A549 (cell line): ENCODE results near the gene ZIK1. TPM values are rescaled to one million over a fixed set of nuclear protein-coding genes. Genes with fewer than 3 reads are reported as not detected.

ENCODE experiments used
- ATAC-seq, 2 experiments: fragments of 200-7000 bp in 1 of 2; fragments of >200 bp in 1 of 2; cut with Nextera tagmentation in 1 of 2; cut with Tn5 transposase in 1 of 2; 3 replicates each; pipeline versions ENCODE4 v1.8.0 to v1.9.1; 2018 to 2020; ENCODE audit warnings: mild to moderate bottlenecking in 1 of 2, moderate library complexity in 1 of 2
- CTCF ChIA-PET: fragments of 300-600 bp; sonication (Branson Sonifier 250); formaldehyde crosslinking; extraction: SDS; loops from one replicate; lab custom pipeline; 2021; ENCODE audit warnings: antibody characterized with exemption, inconsistent platforms; lab: Yijun Ruan, JAX
- POLR2A ChIA-PET: fragments of 350-600 bp; formaldehyde crosslinking; extraction: SDS; loops from one replicate; lab custom pipeline; 2021; ENCODE audit warnings: antibody characterized with exemption, inconsistent platforms; lab: Yijun Ruan, JAX
- DNase-seq, 2 experiments: peaks; one replicate each; pipeline versions ENCODE4 v3.0.0 to v3.0.0-alpha.2; 2011 to 2016; ENCODE audit warnings: low read depth in 1 of 2, low spot score in 1 of 2
- FAIRE-seq: peaks from 2 replicates; lab custom pipeline; 2011; peaks lifted over from hg19 to GRCh38; lab: Jason Lieb, UNC
- H3K27ac ChIP-seq, 2 experiments: fragments of >200 bp; sonication (Bioruptor Twin); formaldehyde crosslinking; 3 replicates each; pipeline ENCODE4 v1.5.1; 2016 to 2017
- H3K4me1 ChIP-seq: fragments of >200 bp; sonication (Bioruptor Twin); formaldehyde crosslinking; 3 replicates; pipeline ENCODE4 v1.6.1; 2016
- H3K4me2 ChIP-seq: fragments of >200 bp; sonication (Bioruptor Twin); formaldehyde crosslinking; 3 replicates; pipeline ENCODE4 v1.6.1; 2016
- H3K4me3 ChIP-seq: fragments of >200 bp; sonication (Bioruptor Twin); formaldehyde crosslinking; 3 replicates; pipeline ENCODE4 v1.5.1; 2016
- H3K9me3 ChIP-seq: fragments of >200 bp; sonication (Bioruptor Twin); formaldehyde crosslinking; 3 replicates; pipeline ENCODE4 v1.6.1; 2016
- CHD4 ChIP-seq: fragments of 200-600 bp; sonication (generic); IDR thresholded peaks from 2 replicates; pipeline ENCODE4 v1.6.1; 2016; ENCODE audit warnings: antibody characterized with exemption, mild to moderate bottlenecking, borderline replicate concordance
- EHF ChIP-seq: fragments of 250-450 bp; sonication (Bioruptor Pico); IDR thresholded peaks from 2 replicates; pipeline ENCODE4 v1.5.0; 2020; ENCODE audit warnings: mild to moderate bottlenecking
- EHMT2 ChIP-seq: fragments of 200-600 bp; sonication (generic); IDR thresholded peaks from 2 replicates; pipeline ENCODE4 v1.6.1; 2016; ENCODE audit warnings: antibody characterized with exemption, low read depth, mild to moderate bottlenecking, moderate library complexity
- GATA3 ChIP-seq: IDR thresholded peaks from 2 replicates; pipeline ENCODE4 v1.6.1; 2012; ENCODE audit warnings: borderline replicate concordance
- JUN ChIP-seq, 2 experiments: fragments of >200 bp; sonication (Bioruptor Twin); formaldehyde crosslinking; IDR thresholded peaks; 2 replicates in 1 of 2; 3 replicates in 1 of 2; pipeline ENCODE4 v1.6.1; 2016 to 2017
- JUNB ChIP-seq: fragments of >200 bp; sonication (Bioruptor Twin); formaldehyde crosslinking; IDR thresholded peaks from 2 replicates; pipeline ENCODE4 v1.6.1; 2016
- KDM1A ChIP-seq: fragments of 200-600 bp; sonication (generic); IDR thresholded peaks from 2 replicates; pipeline ENCODE4 v1.6.1; 2016; ENCODE audit warnings: low read depth, mild to moderate bottlenecking
- KDM5A ChIP-seq: fragments of 200-600 bp; sonication (generic); IDR thresholded peaks from 2 replicates; pipeline ENCODE4 v1.6.1; 2016; ENCODE audit warnings: antibody characterized with exemption, mild to moderate bottlenecking
- MYC ChIP-seq: IDR thresholded peaks from 2 replicates; pipeline ENCODE4 v1.6.1; 2012; ENCODE audit warnings: mild to moderate bottlenecking, inconsistent platforms, low read length, improper control_type of control experiment, borderline replicate concordance
- NFE2L2 ChIP-seq: fragments of 150-350 bp; conservative IDR thresholded peaks from 2 replicates; pipeline ENCODE4 v1.6.1; 2014; ENCODE audit warnings: low read length
- ZNF302 ChIP-seq: fragments of 250-450 bp; sonication (Bioruptor Pico); IDR thresholded peaks from 2 replicates; pipeline ENCODE4 v1.9.0; 2021; ENCODE audit warnings: inconsistent platforms, mild to moderate bottlenecking, moderate library complexity
- ZSCAN20 ChIP-seq: fragments of 250-450 bp; sonication (Bioruptor Pico); IDR thresholded peaks from 2 replicates; pipeline ENCODE4 v1.8.0; 2022; ENCODE audit warnings: mild to moderate bottlenecking, moderate library complexity
- WGBS: methylation state at CpG from one replicate; pipeline ENCODE4 v1.1.6; 2017; ENCODE audit errors: missing lambda C conversion rate; 5-methylcytosine and 5-hydroxymethylcytosine counted together
- polyA plus RNA-seq, 4 experiments: library from polyadenylated mRNA; depleted of rRNA in 3 of 4; stranded (reverse); fragments of >200 nt; fragmentation: RNase III in 1 of 4; extraction: RNeasy Plus Mini Kit Qiagen cat#74134 plus additional on column Dnase treatment in 1 of 4; gene quantifications; 2 replicates in 3 of 4; 3 replicates in 1 of 4; pipeline ENCODE4 v1.2.3, GENCODE V29; 2011 to 2017
- TF ChIP-seq, protein P1 (sequence below): fragments of >200 bp; sonication (Bioruptor Twin); formaldehyde crosslinking; IDR thresholded peaks from 2 replicates; pipeline ENCODE4 v1.6.1; 2016
- TF ChIP-seq, protein P2 (sequence below): fragments of 450-650 bp; IDR thresholded peaks from 2 replicates; pipeline ENCODE4 v1.6.1; 2014; ENCODE audit warnings: antibody characterized with exemption
- TF ChIP-seq, protein P3 (sequence below): fragments of 250-450 bp; sonication (Bioruptor Pico); IDR thresholded peaks from 2 replicates; pipeline ENCODE4 v1.5.0; 2020; ENCODE audit warnings: low read depth, mild to moderate bottlenecking, moderate library complexity
- TF ChIP-seq, protein P4 (sequence below): fragments of >200 bp; sonication (Bioruptor Twin); formaldehyde crosslinking; IDR thresholded peaks from 3 replicates; pipeline ENCODE4 v1.6.1; 2016
- TF ChIP-seq, protein P5 (sequence below): fragments of 250-450 bp; sonication (Bioruptor Pico); IDR thresholded peaks from 2 replicates; pipeline ENCODE4 v1.5.0; 2021; ENCODE audit warnings: mild to moderate bottlenecking, moderate library complexity, borderline replicate concordance

Gene ZIK1
- polyA plus RNA-seq, 2 of the 4 experiments (the other 2 are of a cell fraction): 0.03 TPM; not detected in 1

DNA sequence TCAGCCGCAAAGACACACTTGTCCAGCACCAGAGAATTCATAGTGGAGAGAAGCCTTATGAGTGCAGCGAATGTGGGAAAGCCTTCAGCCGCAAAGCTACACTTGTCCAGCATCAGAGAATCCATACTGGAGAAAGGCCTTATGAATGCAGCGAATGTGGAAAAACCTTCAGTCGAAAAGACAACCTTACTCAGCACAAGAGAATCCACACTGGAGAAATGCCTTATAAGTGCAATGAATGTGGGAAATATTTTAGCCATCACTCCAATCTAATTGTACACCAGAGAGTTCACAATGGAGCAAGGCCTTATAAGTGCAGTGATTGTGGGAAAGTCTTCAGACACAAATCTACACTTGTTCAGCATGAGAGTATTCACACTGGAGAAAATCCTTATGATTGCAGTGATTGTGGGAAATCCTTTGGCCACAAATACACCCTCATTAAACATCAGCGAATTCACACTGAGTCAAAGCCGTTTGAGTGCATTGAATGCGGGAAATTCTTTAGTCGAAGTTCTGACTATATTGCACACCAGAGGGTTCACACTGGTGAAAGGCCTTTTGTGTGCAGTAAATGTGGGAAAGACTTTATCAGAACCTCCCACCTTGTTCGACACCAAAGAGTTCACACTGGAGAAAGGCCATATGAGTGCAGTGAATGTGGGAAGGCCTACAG lies 36.9 kb downstream of the ZIK1 start:
- DNase-seq (peak in 1 of 2 experiments; percentile 67), ATAC-seq (no peak), FAIRE-seq (no peak)
- H3K4me1 ChIP-seq: no peaks in the 10 kb centered on the region
- CTCF ChIA-PET: interaction anchor here (0.6 to 1.7 kb wide), 2 partner anchors 63 to 323 kb away, joined by 3 to 4 read pairs; no protein-coding TSS in a partner anchor
- H3K27ac ChIP-seq: no peak overlapping the region
- TF ChIP-seq, protein P1, sequence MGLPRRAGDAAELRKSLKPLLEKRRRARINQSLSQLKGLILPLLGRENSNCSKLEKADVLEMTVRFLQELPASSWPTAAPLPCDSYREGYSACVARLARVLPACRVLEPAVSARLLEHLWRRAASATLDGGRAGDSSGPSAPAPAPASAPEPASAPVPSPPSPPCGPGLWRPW: peak; percentile 39; the same call in 1 of the 2 replicates
- TF ChIP-seq JUN (IDR thresholded peaks at IDR 0.05) (no peak), GATA3 (peak; percentile 61; the same call in 1 of the 2 replicates), KDM1A (peak; percentile 77; the same call in 1 of the 2 replicates)
- no peak overlapping the region for H3K4me2 ChIP-seq
- WGBS: 95% methylated on average over 10 of the region's 10 CpGs
- H3K9me3 ChIP-seq: peaks cover 100% of the 10 kb centered on the region
- H3K4me3 ChIP-seq: no peak overlapping the region
- POLR2A ChIA-PET: no interaction called here

DNA sequence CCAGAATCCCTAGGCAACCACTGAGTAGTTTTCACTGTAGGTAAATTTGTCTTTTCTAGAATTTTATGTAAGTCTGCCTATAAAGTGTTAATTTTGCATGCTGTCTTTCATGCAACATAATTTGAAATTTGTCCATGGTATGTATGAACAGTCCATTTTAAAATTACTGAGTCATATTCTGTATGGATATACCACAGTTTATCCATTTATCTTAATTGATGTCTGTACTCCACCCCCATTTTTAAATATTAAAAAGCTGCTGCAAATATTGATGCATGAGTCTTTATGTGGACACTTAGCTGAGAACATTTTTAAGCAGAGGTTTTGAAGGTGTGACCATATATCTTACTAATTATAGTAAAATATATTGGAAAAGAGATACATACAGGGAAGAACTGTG lies 39.1 kb downstream of the ZIK1 start:
- POLR2A ChIA-PET: no interaction called here
- Histone ChIP-seq H3K9me3 (peaks cover 99% of the 10 kb centered on the region), H3K27ac (no peak overlapping the region), H3K4me2 (no peak overlapping the region), H3K4me3 (no peak overlapping the region), H3K4me1 (no peaks in the 10 kb centered on the region)
- TF ChIP-seq EHMT2 (no peak), MYC (no peak), NFE2L2 (no peak), JUNB (no peak), KDM5A (no peak), ZNF302 (CRISPR knock-in tag) (no peak), ZSCAN20 (CRISPR knock-in tag) (no peak), CHD4 (no peak), EHF (CRISPR knock-in tag) (no peak)
- TF ChIP-seq, protein P2, sequence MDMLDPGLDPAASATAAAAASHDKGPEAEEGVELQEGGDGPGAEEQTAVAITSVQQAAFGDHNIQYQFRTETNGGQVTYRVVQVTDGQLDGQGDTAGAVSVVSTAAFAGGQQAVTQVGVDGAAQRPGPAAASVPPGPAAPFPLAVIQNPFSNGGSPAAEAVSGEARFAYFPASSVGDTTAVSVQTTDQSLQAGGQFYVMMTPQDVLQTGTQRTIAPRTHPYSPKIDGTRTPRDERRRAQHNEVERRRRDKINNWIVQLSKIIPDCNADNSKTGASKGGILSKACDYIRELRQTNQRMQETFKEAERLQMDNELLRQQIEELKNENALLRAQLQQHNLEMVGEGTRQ: no peak
- TF ChIP-seq, protein P3, sequence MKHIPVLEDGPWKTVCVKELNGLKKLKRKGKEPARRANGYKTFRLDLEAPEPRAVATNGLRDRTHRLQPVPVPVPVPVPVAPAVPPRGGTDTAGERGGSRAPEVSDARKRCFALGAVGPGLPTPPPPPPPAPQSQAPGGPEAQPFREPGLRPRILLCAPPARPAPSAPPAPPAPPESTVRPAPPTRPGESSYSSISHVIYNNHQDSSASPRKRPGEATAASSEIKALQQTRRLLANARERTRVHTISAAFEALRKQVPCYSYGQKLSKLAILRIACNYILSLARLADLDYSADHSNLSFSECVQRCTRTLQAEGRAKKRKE: no peak
- TF ChIP-seq, protein P4, sequence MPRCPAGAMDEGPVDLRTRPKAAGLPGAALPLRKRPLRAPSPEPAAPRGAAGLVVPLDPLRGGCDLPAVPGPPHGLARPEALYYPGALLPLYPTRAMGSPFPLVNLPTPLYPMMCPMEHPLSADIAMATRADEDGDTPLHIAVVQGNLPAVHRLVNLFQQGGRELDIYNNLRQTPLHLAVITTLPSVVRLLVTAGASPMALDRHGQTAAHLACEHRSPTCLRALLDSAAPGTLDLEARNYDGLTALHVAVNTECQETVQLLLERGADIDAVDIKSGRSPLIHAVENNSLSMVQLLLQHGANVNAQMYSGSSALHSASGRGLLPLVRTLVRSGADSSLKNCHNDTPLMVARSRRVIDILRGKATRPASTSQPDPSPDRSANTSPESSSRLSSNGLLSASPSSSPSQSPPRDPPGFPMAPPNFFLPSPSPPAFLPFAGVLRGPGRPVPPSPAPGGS: no peak
- TF ChIP-seq, protein P1: no peak
- TF ChIP-seq, protein P5, sequence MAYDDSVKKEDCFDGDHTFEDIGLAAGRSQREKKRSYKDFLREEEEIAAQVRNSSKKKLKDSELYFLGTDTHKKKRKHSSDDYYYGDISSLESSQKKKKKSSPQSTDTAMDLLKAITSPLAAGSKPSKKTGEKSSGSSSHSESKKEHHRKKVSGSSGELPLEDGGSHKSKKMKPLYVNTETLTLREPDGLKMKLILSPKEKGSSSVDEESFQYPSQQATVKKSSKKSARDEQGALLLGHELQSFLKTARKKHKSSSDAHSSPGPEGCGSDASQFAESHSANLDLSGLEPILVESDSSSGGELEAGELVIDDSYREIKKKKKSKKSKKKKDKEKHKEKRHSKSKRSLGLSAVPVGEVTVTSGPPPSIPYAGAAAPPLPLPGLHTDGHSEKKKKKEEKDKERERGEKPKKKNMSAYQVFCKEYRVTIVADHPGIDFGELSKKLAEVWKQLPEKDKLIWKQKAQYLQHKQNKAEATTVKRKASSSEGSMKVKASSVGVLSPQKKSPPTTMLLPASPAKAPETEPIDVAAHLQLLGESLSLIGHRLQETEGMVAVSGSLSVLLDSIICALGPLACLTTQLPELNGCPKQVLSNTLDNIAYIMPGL: no peak
- FAIRE-seq (no peak), ATAC-seq (no peak), DNase-seq (no peak)
- CTCF ChIA-PET: no interaction called here
